ENCODE results near the gene NPTX2.

NPTX2 gene

GRCh38 chr7:98622926-98623325 lies 5.8 kb downstream of the NPTX2 start:
- Histone ChIP-seq H3K36me3 (ENCODE audit: insufficient read depth, low read length) (no peaks in the 10 kb centered on the region), H4K20me1 (ENCODE audit: insufficient read depth, low read length) (peaks cover 7% of the 10 kb centered on the region)

GRCh38 chr7:98624846-98625420 lies 7.8 kb downstream of the NPTX2 start:
- TF ChIP-seq EZH2 (IDR thresholded peaks at IDR 0.05; ENCODE audit: borderline replicate concordance, low read depth, low read length, severe bottlenecking), result no peak
- no peak for TF ChIP-seq CTCF (IDR thresholded peaks at IDR 0.05; ENCODE audit: borderline replicate concordance, extremely low read depth, low read length, poor library complexity, severe bottlenecking)
- Histone ChIP-seq H3K9me3 (ENCODE audit: insufficient read depth, low read length, severe bottlenecking) (no peaks in the 10 kb centered on the region), H3K79me2 (ENCODE audit: insufficient read depth, low read length) (no peaks in the 10 kb centered on the region), H3K4me1 (ENCODE audit: insufficient read depth, low read length) (peaks cover 24% of the 10 kb centered on the region), H3K27me3 (ENCODE audit: insufficient read depth, low read length, poor library complexity) (peaks cover 6% of the 10 kb centered on the region), H3K4me3 (ENCODE audit: low read depth in 1 of 2, low read length in 2 of 2) (no peak overlapping the region), H3K4me2 (ENCODE audit: insufficient read depth, low read length) (no peak overlapping the region), H3K27ac (ENCODE audit: low read length) (no peak overlapping the region), H4K20me1 (ENCODE audit: insufficient read depth, low read length) (peaks cover 7% of the 10 kb centered on the region), H2AFZ (ENCODE audit: low read depth, low read length) (no peak overlapping the region), H3K9ac (ENCODE audit: low read depth, low read length) (no peak overlapping the region), H3K36me3 (ENCODE audit: insufficient read depth, low read length) (no peaks in the 10 kb centered on the region)
- DNase-seq (no peak), ATAC-seq (ENCODE audit: insufficient read depth, low read depth) (no peak)

More at GRCh38 chr7:98622926-98623325, 5.8 kb downstream of the NPTX2 start:
- no peak for TF ChIP-seq EZH2 (IDR thresholded peaks at IDR 0.05; ENCODE audit: borderline replicate concordance, low read depth, low read length, severe bottlenecking)
- Histone ChIP-seq H3K9me3 (ENCODE audit: insufficient read depth, low read length, severe bottlenecking) (no peaks in the 10 kb centered on the region), H3K4me2 (ENCODE audit: insufficient read depth, low read length) (no peak overlapping the region), H3K27ac (ENCODE audit: low read length) (no peak overlapping the region), H3K79me2 (ENCODE audit: insufficient read depth, low read length) (no peaks in the 10 kb centered on the region), H2AFZ (ENCODE audit: low read depth, low read length) (no peak overlapping the region), H3K4me3 (ENCODE audit: low read depth in 1 of 2, low read length in 2 of 2) (no peak overlapping the region), H3K9ac (ENCODE audit: low read depth, low read length) (no peak overlapping the region), H3K4me1 (ENCODE audit: insufficient read depth, low read length) (peaks cover 11% of the 10 kb centered on the region), H3K27me3 (ENCODE audit: insufficient read depth, low read length, poor library complexity) (peaks cover 18% of the 10 kb centered on the region)
- DNase-seq, result no peak
- ATAC-seq (ENCODE audit: insufficient read depth, low read depth), result no peak

- Histone ChIP-seq H3K4me3 (ENCODE audit: low read depth in 1 of 2, low read length in 2 of 2) (no peak overlapping the region), H3K36me3 (ENCODE audit: insufficient read depth, low read length) (no peaks in the 10 kb centered on the region), H3K27ac (ENCODE audit: low read length) (no peak overlapping the region), H3K4me1 (ENCODE audit: insufficient read depth, low read length) (peaks cover 24% of the 10 kb centered on the region), H2AFZ (ENCODE audit: low read depth, low read length) (no peak overlapping the region), H3K9me3 (ENCODE audit: insufficient read depth, low read length, severe bottlenecking) (no peaks in the 10 kb centered on the region), H3K79me2 (ENCODE audit: insufficient read depth, low read length) (no peaks in the 10 kb centered on the region), H3K9ac (ENCODE audit: low read depth, low read length) (no peak overlapping the region), H3K27me3 (ENCODE audit: insufficient read depth, low read length, poor library complexity) (no peaks in the 10 kb centered on the region), H3K4me2 (ENCODE audit: insufficient read depth, low read length) (no peak overlapping the region), H4K20me1 (ENCODE audit: insufficient read depth, low read length) (no peaks in the 10 kb centered on the region)
- ATAC-seq (ENCODE audit: insufficient read depth, low read depth) (no peak), DNase-seq (no peak)
- TF ChIP-seq EZH2 (IDR thresholded peaks at IDR 0.05; ENCODE audit: borderline replicate concordance, low read depth, low read length, severe bottlenecking) (no peak), CTCF (IDR thresholded peaks at IDR 0.05; ENCODE audit: borderline replicate concordance, extremely low read depth, low read length, poor library complexity, severe bottlenecking) (no peak)
Observed at GRCh38 chr7:98626460-98627412, 9.7 kb downstream of the NPTX2 start.

- H3K4me3 ChIP-seq (ENCODE audit: low read depth in 1 of 2, low read length in 2 of 2), result no peak overlapping the region
- no peak overlapping the region for H3K9ac ChIP-seq (ENCODE audit: low read depth, low read length)
- no peaks in the 10 kb centered on the region for H3K9me3 ChIP-seq (ENCODE audit: insufficient read depth, low read length, severe bottlenecking)
- no peaks in the 10 kb centered on the region for H3K27me3 ChIP-seq (ENCODE audit: insufficient read depth, low read length, poor library complexity)
- H2AFZ ChIP-seq (ENCODE audit: low read depth, low read length), result no peak overlapping the region
- H3K79me2 ChIP-seq (ENCODE audit: insufficient read depth, low read length), result no peaks in the 10 kb centered on the region
- H3K36me3 ChIP-seq (ENCODE audit: insufficient read depth, low read length), result no peaks in the 10 kb centered on the region
- H3K27ac ChIP-seq (ENCODE audit: low read length), result no peak overlapping the region
- H3K4me1 ChIP-seq (ENCODE audit: insufficient read depth, low read length), result peaks cover 24% of the 10 kb centered on the region
- no peak for ATAC-seq (ENCODE audit: insufficient read depth, low read depth)
- no peak for DNase-seq
- TF ChIP-seq CTCF (IDR thresholded peaks at IDR 0.05; ENCODE audit: borderline replicate concordance, extremely low read depth, low read length, poor library complexity, severe bottlenecking), result no peak
- no peak for TF ChIP-seq EZH2 (IDR thresholded peaks at IDR 0.05; ENCODE audit: borderline replicate concordance, low read depth, low read length, severe bottlenecking)
- no peaks in the 10 kb centered on the region for H4K20me1 ChIP-seq (ENCODE audit: insufficient read depth, low read length)
- H3K4me2 ChIP-seq (ENCODE audit: insufficient read depth, low read length), result no peak overlapping the region
Observed at GRCh38 chr7:98627413-98627790, 10.3 kb downstream of the NPTX2 start.
